AG09319 (cell line): ENCODE results near the gene XYLT1.

Experiments
- DNase-seq: peaks from one replicate; pipeline ENCODE4 v3.0.0-alpha.2; 2010; ENCODE audit warnings: low read depth; ENCODE audit errors: extremely low read depth
- TF ChIP-seq, protein P1 (sequence below): IDR thresholded peaks from 2 replicates; pipeline ENCODE4 v1.5.1; 2011; ENCODE audit warnings: low read depth, mild to moderate bottlenecking, inconsistent platforms, low read length, moderate library complexity

Gene XYLT1

GRCh38 chr16:17116595-17117322, 354.0 kb downstream of the XYLT1 start:
- DNase-seq = no peak
- TF ChIP-seq, protein P1, sequence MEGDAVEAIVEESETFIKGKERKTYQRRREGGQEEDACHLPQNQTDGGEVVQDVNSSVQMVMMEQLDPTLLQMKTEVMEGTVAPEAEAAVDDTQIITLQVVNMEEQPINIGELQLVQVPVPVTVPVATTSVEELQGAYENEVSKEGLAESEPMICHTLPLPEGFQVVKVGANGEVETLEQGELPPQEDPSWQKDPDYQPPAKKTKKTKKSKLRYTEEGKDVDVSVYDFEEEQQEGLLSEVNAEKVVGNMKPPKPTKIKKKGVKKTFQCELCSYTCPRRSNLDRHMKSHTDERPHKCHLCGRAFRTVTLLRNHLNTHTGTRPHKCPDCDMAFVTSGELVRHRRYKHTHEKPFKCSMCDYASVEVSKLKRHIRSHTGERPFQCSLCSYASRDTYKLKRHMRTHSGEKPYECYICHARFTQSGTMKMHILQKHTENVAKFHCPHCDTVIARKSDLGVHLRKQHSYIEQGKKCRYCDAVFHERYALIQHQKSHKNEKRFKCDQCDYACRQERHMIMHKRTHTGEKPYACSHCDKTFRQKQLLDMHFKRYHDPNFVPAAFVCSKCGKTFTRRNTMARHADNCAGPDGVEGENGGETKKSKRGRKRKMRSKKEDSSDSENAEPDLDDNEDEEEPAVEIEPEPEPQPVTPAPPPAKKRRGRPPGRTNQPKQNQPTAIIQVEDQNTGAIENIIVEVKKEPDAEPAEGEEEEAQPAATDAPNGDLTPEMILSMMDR = no peak

GRCh38 chr16:17109413-17109812, 361.3 kb downstream of the XYLT1 start:
- TF ChIP-seq, protein P1 = no peak
- no peak for DNase-seq

- TF ChIP-seq, protein P1 = no peak
- no peak for DNase-seq
Measured at GRCh38 chr16:17108596-17108995, 362.2 kb downstream of the XYLT1 start.

- TF ChIP-seq, protein P1 = no peak
Measured at GRCh38 chr16:17107450-17107849, 363.3 kb downstream of the XYLT1 start.

DNA sequence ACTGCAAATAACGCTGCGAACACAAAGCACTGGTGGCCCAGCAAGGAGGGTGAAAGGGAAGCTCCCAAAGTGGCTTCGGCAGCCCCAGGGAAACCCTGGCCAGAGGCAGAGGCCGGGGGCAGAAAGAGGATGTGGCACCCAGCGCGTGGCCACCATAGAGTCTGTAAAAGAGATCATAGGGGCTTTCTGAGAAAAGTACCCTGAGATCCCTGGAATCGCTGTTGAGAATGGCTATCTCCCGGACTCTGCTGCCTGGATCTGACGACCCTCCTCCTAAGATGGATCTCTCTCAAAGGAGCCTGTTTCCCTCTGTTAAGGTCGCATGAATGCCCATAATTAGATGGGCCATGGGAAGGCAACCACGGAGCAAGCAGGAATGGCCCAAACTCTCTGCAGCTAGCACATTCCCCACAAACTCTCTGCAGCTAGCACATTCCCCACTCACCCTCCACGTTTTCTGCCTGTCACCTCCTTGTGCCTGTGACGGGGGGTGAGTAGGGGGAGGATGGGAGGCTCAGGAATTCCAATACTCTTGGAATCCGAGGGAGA, 364.4 kb downstream of the XYLT1 start:
- TF ChIP-seq, protein P1 = no peak
- no peak for DNase-seq

More at GRCh38 chr16:17107450-17107849, 363.3 kb downstream of the XYLT1 start:
- no peak for DNase-seq

- TF ChIP-seq, protein P1 = no peak
- no peak for DNase-seq
Measured at GRCh38 chr16:17105239-17105797, 365.4 kb downstream of the XYLT1 start.

- no peak for DNase-seq
- TF ChIP-seq, protein P1 = no peak
Measured at GRCh38 chr16:17104654-17105053, 366.1 kb downstream of the XYLT1 start.
